HG02588 (cell line): Measurements from ENCODE around the gene FOXN3.

Experiments
- ATAC-seq: cut with Tn5 transposase; IDR thresholded peaks from one replicate; pipeline ENCODE4 v1.9.1; 2021; ENCODE audit warnings: mild to moderate bottlenecking, moderate library complexity; ENCODE audit not compliant: unreplicated experiment

The FOXN3 gene

DNA sequence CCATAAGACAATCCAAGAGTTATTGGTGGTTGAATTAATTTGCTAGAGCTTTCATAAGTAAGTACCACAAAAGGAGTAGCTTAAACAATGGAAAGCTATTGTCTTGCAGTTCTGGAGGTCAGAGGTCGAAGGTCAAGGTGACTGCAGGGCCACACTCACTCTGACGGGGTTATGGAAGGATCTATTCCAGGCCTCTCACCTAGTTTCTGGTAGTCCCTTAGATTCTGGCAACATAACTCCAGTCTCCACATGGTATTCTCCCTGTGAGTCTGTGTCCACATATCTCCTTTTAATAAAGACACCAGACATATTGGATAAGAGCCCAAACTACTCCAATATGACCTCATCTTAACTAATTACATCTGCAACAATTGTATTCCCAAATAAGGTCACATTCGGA, 273.4 kb downstream of the FOXN3 start:
- ATAC-seq, result no peak

DNA sequence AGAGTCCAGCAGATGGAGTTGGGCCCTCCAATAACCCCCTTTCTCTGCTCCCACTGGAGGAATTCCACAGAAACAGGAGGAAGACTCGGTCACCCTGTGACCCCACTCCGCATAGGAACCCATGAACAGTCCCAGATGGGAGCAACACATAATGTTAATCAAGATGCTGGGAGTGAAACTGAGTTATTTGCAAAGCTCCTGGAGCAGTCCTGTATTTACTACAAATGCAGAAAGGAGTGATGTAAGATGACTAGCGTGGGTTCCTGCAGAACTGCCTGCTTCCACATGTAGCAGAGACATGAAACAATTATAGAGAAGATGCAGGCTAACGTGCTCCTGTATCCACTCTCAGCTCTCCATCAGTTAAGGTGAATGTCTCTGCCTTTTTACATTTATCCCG, 274.7 kb downstream of the FOXN3 start:
- no peak for ATAC-seq

DNA sequence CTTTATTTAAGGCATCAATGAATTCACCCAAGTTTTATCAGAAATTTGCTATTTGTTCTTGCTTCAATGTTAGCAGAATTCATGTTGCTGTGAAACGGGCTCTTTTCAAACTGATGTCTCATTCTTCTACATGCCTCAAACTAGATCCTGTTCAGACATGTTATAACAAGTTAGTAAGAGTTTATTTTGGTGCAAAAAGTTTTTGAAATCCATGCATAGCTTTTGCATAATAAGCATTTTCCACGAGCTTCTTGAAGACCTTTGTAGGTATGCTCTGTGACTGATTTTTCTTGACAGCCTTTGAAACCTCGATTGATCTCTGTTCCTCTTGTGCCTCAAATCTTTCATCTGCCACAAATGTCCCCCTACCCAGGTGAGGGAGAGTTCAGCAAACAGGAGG, 275.2 kb downstream of the FOXN3 start:
- ATAC-seq, result no peak

DNA sequence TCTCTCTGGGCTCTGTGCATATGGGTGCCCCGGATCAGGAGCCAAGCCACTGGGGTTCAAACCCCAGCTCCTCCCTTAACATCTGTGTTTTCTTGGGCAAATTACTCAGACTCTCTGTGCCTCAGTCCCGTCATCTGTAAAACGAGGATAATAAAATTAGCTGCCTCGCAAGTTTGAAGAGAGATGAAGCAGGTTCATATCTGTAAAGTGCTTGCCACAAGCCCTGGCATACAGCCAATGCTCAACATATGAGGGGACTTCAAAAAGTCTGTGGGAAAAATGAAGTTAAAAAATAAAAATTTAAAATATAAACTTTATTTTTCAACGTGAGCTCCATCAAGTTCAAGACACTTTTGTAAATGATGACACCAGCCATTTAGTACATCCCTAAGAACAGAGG, 276.7 kb downstream of the FOXN3 start:
- ATAC-seq, result no peak

DNA sequence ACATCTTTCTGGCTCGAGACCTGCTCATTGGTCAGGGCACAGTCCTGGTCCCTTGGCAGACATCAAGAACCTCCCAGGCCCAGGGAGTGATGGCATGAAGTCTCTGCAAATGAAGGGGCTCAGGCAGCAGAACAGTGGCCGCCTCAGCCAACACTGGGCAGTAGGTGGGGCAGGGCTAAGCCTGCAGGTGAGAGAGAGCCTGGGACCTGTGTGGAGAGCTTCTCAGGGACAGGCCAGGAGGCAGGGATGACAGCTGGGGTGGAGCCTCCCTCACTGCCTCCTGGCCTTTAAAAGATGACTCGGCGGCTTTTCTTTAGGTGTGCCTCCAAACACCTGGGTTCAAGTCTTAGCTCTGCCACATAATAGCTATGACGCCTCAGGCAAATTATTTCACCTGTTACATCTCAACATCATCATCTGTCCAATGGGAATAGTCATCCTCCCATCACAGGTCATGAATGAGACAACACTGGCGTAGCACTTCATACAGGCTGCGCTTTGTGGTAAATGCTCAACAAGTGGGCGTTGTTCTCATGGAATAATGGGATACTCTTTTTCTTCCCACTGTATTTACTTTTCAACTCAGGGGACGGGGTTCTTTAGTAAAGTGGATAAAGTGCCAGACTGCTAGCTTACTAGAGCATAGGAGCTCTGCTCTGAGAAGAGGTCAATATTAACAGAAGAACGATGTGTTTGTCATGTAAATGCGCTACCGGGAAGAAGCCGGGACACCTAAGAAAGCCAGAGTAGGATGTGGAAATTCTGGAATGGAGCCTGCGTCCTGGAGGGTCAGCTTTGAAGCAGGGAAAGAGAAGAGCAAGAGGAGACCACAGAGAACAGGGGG, 277.4 kb downstream of the FOXN3 start:
- no peak for ATAC-seq

DNA sequence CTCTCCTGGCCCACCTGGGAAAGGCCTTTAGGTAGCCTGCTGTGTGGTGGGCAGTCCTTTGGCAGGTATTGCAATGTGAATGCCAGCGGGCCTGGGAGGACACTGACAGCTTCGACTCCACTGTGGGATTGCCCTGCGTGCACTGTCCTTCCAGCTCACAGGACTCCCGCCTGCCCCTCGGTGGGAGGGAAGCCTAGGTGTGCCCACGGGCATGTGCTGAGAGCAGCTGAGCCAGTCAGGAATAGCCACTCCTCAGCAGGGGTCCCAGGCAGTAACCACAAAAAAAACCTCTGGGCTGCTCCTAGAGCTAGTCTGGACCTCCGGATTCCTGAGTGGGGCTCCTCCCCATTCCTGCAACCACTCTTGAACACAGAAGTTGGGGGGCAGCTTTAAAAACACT, 278.2 kb downstream of the FOXN3 start:
- ATAC-seq, result no peak

DNA sequence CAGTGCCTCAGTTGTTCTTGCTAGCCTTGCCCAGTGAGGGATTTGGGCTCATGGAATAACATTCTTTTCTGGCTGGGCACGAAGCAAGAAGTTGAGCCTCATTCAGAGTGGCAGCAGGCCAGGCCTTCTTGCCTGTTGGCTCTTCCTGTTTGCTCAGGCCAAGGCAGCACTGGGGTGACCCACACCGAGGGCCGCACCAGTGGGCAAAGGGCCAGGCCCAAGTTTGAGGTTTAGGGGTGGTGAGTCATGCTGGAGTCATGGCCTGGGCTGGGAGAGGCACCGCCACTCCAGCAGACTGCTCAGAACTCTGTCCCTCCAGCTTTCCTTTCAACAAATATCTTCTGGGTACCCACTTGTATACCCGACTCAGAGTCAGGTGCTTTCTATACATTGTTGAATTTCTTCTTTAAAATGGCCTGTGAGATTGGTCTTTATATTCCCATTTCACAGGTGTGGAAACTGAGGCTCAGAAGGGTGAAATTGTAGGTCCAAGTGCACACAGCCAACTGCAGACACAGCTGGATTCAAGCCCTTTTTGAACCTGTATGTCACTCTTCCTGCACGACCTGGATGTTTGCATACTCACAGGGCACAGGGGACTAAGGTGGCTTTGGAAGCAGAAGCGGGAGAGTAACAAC, 279.4 kb downstream of the FOXN3 start:
- ATAC-seq, result no peak

DNA sequence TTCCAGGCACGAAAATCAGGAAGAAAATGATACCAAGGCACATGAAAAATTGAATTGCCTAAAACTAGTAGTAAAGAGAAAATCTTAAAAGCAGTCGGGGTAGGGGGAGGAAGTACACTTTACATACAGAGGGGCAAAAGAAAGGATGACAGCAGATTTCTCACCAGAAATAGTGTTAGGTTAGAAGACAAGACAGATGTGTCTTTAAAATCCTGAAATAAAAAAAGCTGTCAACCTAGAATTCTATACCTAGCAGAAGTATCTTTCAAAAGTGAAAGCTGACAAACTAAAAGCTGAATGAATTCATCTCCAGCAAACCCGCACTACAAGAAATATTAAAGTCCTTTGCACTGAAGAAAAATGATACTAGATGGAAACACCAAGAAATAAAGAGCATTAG, 280.4 kb downstream of the FOXN3 start:
- no peak for ATAC-seq

DNA sequence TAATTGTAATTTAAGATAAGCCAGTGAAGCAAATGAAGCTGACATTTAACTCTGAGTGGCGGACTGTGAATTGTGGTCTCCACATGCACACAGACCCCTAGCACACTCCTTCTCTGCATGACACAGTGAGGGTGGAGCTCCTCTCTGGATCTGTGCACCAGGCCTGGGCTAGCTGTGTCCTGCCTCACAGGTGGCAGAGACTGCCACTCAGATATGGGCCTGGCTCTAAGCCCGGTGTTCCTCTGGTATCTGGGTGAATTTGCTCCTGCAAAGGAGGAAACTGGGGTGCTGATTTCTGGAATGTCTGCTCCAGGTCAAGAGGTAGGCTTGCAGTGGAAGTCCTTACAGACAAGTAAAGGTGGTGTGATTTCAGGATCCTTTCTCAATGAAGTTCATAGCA, 282.4 kb downstream of the FOXN3 start:
- ATAC-seq, result no peak

DNA sequence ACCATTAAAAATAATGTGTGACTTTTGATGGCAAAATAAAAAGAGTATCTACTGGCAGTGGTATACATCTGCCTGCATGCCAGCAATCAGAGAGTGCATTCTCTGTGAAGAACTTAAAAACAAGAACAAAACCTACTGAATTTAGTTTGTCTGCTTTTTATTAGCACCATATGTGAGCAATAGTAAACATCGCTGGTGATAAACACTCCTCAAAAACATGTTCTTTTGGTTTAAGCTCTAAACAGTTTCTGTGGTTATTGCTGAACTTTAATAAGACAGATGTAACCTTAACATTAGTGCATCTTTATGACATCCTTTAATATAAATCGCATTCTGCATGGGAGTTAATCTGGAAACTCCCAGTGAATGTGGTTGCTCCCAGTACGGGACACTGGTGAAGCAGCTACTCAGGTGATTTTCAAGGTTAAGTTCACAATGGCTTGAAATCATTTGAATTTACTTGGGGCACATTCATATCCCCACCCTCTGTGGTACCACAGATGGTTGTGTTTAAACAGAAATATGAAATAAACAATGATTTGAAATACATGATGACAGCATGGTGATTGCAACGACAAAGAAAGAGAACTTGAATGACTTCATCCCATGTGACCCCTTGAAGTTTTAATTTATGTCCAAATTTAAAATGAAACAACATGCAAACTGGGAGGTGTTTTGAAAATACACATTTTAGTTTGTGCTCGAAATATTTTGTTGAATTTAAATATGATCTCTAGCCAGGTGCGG, 285.9 kb downstream of the FOXN3 start:
- ATAC-seq, result no peak

DNA sequence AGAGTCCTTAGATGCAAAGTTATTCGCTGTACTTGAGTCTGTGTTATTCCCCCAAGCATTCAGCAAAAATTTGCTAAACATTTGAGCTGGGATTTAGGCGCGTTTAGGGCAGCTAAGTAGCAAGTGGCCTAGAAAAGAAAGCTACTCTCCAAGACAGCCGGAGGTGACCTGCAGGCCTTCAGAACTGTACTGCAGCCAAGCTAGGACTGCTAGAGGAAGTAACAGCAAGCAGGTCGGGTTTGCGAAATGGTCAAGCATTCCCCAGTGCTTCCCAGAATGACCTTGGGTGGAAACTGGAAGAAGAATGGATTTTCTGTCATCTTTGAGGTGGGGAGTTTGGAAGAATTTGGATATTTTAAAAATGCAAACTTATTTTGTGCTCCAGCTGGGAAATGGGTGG, 287.5 kb downstream of the FOXN3 start:
- no peak for ATAC-seq

DNA sequence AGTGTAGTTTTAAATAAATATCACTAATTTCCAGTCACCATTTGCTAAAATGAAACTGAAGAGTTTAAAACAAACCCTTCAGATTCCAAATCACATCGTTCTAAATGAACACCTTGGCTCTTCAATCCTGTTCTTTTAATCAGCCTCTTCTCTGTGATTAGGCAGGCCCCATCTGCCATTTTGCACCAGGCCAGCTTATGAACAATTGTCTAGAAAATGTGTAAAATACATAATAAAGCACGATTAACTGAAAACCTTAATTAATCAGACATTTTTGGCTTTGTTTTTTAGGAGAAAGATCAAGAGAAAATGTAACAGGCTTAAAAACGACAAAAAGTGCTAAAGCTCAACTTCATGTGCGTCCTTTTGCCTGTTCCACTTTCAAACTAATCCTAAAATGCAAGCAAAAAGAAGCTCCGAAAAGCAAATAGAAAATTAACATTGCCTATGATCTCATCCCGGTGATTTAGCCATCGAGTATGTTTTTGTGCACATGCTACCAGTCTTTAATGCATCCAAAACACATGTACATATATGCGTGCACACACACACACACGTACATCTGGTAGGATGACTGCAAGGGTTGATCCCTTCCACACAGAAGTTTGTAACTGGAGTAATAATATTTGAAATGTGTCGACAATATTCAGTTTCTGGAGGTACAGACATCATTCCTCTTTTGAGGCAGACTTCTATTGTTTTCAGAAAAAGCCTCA, 288.6 kb downstream of the FOXN3 start:
- ATAC-seq, result no peak

DNA sequence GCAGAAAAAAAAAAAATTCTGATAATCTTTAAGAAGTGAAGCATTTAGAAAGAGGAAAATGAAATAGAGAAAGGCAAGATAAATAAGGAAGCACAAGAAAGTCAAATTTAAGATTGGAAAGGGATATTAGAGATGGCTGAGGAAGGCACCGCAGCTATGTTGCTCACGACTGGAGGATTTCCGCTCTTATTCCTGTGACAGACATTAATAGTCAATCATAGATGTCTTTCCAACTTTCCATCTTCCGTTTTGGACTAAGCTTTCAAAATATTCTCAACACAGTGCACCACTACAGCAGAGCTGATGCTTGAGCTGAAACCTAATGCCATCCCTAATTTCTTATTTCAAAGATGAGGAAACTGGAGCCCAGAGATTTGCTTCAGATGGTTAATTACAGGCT, 290.6 kb downstream of the FOXN3 start:
- ATAC-seq, result no peak

DNA sequence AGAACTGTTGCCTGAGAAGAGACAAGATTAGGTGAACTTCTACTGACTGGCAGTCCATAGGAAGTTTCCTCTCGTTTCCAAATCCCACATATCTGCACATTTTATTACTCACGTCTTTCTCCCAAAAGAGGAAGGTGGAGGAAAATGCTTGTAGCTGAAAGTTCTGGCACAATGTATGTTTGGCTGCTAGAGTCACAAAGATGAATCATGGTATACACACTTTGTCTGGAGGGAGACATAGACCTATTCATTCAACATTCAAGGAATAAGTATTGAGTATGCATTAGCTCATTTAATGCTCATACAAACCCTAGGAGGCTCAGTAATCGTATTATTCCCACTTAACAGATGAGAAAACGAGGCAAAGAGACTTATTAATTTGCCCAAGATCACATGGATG, 291.8 kb downstream of the FOXN3 start:
- no peak for ATAC-seq

DNA sequence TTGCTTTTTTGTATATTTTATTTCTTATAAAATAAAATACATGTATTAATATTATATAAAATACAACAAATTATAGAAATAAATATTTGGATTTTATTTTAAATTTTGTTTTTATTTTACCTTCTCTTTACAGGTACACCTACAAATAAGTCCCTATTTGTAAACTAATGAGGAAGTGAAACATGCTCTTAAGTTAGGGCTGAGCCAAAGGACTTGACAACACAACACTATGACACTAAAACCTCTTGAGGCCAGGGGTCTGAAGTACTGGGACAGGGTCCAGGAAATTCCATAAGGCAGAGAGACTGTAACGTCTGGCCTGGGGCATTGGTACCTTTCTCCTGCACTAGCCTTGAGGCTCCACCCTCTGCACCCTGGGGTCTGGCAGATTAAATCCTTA, 293.2 kb downstream of the FOXN3 start:
- ATAC-seq, result no peak

DNA sequence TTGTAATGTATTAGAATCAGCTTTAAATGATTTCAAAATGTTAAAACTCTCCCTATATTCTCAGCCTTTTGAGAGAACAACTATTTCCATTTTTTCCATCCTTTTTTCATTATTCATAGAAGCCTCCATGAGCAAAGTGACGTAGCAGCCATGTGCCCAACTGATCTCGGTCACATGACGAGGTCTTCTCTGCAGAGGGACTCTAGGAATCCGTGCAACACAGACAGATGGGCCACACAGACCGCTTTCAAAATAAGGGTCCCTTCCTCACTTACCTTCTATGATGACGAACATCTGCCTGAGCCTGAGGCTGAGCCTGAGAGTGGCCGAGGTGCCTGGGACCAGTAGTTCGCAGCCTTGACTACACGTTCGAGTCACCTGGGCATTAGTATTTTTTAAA, 293.8 kb downstream of the FOXN3 start:
- no peak for ATAC-seq

DNA sequence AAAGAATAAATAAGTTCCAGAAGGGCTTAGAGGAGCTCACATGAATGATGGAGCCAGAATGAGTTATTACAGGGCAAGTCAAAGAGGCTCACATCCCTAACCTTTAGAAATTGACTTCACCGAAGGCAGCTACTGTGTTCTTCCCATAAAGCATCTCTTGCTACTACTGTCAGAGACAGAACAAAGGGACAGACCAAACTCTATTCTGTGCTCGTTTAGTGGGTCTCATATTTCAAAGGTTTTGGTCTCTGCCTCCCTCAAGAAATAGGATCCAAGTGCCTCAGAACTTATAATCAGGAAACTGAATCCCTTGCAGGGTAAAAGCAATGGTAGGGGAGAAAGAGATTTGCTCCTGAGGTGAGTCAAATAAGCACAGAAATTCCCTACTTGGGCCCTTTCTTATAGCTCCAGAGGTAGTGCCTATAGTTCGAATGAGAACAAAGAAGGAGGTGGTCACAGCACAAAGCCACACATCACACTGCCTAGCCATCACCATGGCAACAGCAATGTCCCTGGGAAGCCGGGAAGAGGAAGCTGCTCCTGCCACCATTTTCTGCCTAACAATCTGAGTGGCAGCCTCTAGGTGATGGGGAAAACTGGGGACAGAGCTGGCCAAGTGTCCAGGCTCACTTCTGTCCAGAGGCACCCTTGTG, 294.9 kb downstream of the FOXN3 start:
- no peak for ATAC-seq

DNA sequence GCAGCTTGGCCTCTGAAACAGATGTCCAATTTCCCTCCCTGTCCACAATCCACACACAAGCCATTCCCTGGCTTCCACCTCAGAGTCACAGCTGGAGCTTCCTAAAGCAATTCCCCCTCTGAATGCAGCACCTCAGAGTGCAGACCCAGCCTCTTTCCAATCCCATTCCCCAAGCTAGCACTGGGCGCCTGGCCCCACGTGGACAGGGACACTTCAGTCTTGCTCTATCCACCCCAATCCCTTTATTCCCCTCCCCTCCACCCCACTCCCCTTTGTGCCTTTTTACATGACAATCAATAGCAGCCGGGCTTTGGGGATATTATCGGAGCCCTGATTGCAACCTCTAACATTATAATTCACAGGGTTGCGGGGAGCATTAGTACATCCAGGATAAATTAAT, 300.0 kb downstream of the FOXN3 start:
- ATAC-seq, result no peak

DNA sequence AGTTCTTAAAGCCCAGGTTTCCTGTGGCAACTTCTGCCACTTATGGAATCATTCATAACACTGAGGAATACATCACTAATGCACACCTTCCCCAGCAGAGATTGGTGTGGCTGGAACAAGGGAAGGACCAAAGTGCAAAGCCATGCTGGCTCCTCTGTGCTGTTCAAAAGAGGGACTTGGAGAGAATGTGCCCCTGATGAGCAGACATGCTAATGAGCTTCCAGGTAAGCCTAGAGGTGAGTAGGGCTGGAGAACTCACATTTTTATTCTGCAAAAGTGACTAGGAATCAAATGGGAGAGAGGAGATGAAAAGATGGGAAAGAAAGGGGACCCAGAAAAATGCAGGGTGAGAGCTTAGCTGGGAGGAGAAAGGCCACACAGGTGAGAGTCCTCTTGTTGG, 302.9 kb downstream of the FOXN3 start:
- ATAC-seq, result no peak

DNA sequence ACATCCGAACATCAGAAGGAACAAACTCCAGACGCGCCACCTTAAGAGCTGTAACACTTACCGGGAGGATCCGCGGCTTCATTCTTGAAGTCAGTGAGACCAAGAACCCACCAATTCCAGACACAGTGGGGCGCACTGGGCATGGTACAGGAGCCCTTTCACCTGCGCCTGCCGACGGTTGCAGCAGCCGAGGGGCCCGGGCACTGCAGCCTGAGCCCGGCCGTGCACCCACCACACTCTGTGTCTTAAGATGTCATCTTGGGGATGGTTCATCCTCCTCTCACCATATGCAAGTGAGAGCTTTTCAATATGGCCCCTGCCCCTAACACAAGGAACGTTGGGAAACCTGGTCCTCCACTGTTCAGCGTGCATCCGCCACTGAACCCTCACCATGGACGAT, 304.3 kb downstream of the FOXN3 start:
- no peak for ATAC-seq
